ENCODE measurements around the gene SFXN3.

The SFXN3 gene

GRCh38 chr10:101015582-101015973, 15.5 kb upstream of the SFXN3 start:
- no peak for ATAC-seq
- TF ChIP-seq ZNF565 (CRISPR knock-in tag; conservative IDR thresholded peaks at IDR 0.05; ENCODE audit: low read depth) (no peak), CSRNP3 (CRISPR knock-in tag; IDR thresholded peaks at IDR 0.05) (no peak), ZNF70 (CRISPR knock-in tag; IDR thresholded peaks at IDR 0.05) (no peak), RARB (CRISPR knock-in tag; IDR thresholded peaks at IDR 0.05) (no peak), TCF4 (CRISPR knock-in tag; IDR thresholded peaks at IDR 0.05; ENCODE audit: borderline replicate concordance) (no peak), ZFP3 (CRISPR knock-in tag; IDR thresholded peaks at IDR 0.05) (no peak), TSHZ2 (CRISPR knock-in tag; IDR thresholded peaks at IDR 0.05) (no peak), BACH2 (CRISPR knock-in tag; IDR thresholded peaks at IDR 0.05; ENCODE audit: borderline replicate concordance) (no peak), ISL1 (CRISPR knock-in tag; IDR thresholded peaks at IDR 0.05) (no peak), CREB5 (CRISPR knock-in tag; IDR thresholded peaks at IDR 0.05; ENCODE audit: low read depth) (no peak), ZNF8 (CRISPR knock-in tag; IDR thresholded peaks at IDR 0.05) (no peak), PPARA (CRISPR knock-in tag; IDR thresholded peaks at IDR 0.05; ENCODE audit: borderline replicate concordance) (no peak), OSR1 (CRISPR knock-in tag; IDR thresholded peaks at IDR 0.05) (no peak), ZFP30 (CRISPR knock-in tag; IDR thresholded peaks at IDR 0.05) (no peak), SNAI2 (CRISPR knock-in tag; IDR thresholded peaks at IDR 0.05) (no peak), TOX (CRISPR knock-in tag; IDR thresholded peaks at IDR 0.05; ENCODE audit: borderline replicate concordance) (no peak), POU6F1 (CRISPR knock-in tag; IDR thresholded peaks at IDR 0.05; ENCODE audit: borderline replicate concordance, low read depth) (no peak), PATZ1 (CRISPR knock-in tag; IDR thresholded peaks at IDR 0.05; ENCODE audit: borderline replicate concordance) (no peak)

GRCh38 chr10:101016814-101017213, 14.2 kb upstream of the SFXN3 start:
- no peak for TF ChIP-seq OSR1 (CRISPR knock-in tag; IDR thresholded peaks at IDR 0.05)
- TF ChIP-seq TOX (CRISPR knock-in tag; IDR thresholded peaks at IDR 0.05; ENCODE audit: borderline replicate concordance): no peak
- no peak for TF ChIP-seq ZC3H10 (CRISPR knock-in tag; IDR thresholded peaks at IDR 0.05)
- TF ChIP-seq POU6F1 (CRISPR knock-in tag; IDR thresholded peaks at IDR 0.05; ENCODE audit: borderline replicate concordance, low read depth): no peak
- TF ChIP-seq ZNF70 (CRISPR knock-in tag; IDR thresholded peaks at IDR 0.05): no peak
- no peak for TF ChIP-seq ISL1 (CRISPR knock-in tag; IDR thresholded peaks at IDR 0.05)
- TF ChIP-seq ZNF565 (CRISPR knock-in tag; conservative IDR thresholded peaks at IDR 0.05; ENCODE audit: low read depth): no peak
- ATAC-seq: no peak

- no peak for ATAC-seq
- TF ChIP-seq ZNF70 (CRISPR knock-in tag; IDR thresholded peaks at IDR 0.05): no peak
- no peak for TF ChIP-seq BACH2 (CRISPR knock-in tag; IDR thresholded peaks at IDR 0.05; ENCODE audit: borderline replicate concordance)
- no peak for TF ChIP-seq CSRNP3 (CRISPR knock-in tag; IDR thresholded peaks at IDR 0.05)
- no peak for TF ChIP-seq ZC3H10 (CRISPR knock-in tag; IDR thresholded peaks at IDR 0.05)
- no peak for TF ChIP-seq ZNF8 (CRISPR knock-in tag; IDR thresholded peaks at IDR 0.05)
- no peak for TF ChIP-seq GLIS3 (CRISPR knock-in tag; IDR thresholded peaks at IDR 0.05)
- no peak for TF ChIP-seq ZFP30 (CRISPR knock-in tag; IDR thresholded peaks at IDR 0.05)
- TF ChIP-seq TSHZ2 (CRISPR knock-in tag; IDR thresholded peaks at IDR 0.05): no peak
- no peak for TF ChIP-seq PPARA (CRISPR knock-in tag; IDR thresholded peaks at IDR 0.05; ENCODE audit: borderline replicate concordance)
- TF ChIP-seq RARB (CRISPR knock-in tag; IDR thresholded peaks at IDR 0.05): no peak
- no peak for TF ChIP-seq OSR1 (CRISPR knock-in tag; IDR thresholded peaks at IDR 0.05)
- TF ChIP-seq ESRRG (CRISPR knock-in tag; IDR thresholded peaks at IDR 0.05): no peak
- TF ChIP-seq ZFP3 (CRISPR knock-in tag; IDR thresholded peaks at IDR 0.05): no peak
Observed at GRCh38 chr10:101018118-101018599, 12.9 kb upstream of the SFXN3 start.
